A673 (cell line): ENCODE results near the gene NRXN3. TPM values are rescaled to one million over a fixed set of nuclear protein-coding genes. Genes with fewer than 3 reads are reported as not detected.

Experiments
- BruUV-seq: library from RNA; stranded (reverse); fragments of 400-500 nt; replicated peaks from 2 replicates; lab custom pipeline; 2021; lab: Mats Ljungman, UMichigan
- CTCF ChIA-PET: fragments of 300-600 bp; sonication (Branson Sonifier 250); formaldehyde crosslinking; loops from one replicate; lab custom pipeline; 2022; ENCODE audit warnings: antibody characterized with exemption; lab: Charles Lee
- POLR2A ChIA-PET: fragments of 300-600 bp; sonication (Branson Sonifier 250); formaldehyde crosslinking; loops from one replicate; lab custom pipeline; 2022; ENCODE audit warnings: antibody characterized with exemption; ENCODE audit not compliant: low non-redundant PET; lab: Charles Lee
- DNase-seq: peaks from one replicate; pipeline ENCODE4 v3.0.0-alpha.2; 2015; ENCODE audit warnings: low spot score
- H3K27ac ChIP-seq: fragments of 200-600 bp; sonication (generic); 2 replicates; pipeline ENCODE4 v1.5.1; 2016; ENCODE audit warnings: mixed run types, low read depth, mild to moderate bottlenecking, mixed read lengths, antibody characterized with exemption, low read length; ENCODE audit not compliant: poor library complexity, severe bottlenecking
- H3K27me3 ChIP-seq: fragments of 200-600 bp; sonication (generic); replicated peaks from 2 replicates; pipeline ENCODE4 v1.6.1; 2017; ENCODE audit warnings: mixed run types, low read depth, mild to moderate bottlenecking, mixed read lengths, antibody characterized with exemption, low read length; ENCODE audit not compliant: insufficient read depth, poor library complexity
- H3K36me3 ChIP-seq: fragments of 200-600 bp; sonication (generic); 2 replicates; pipeline ENCODE4 v1.6.1; 2016; ENCODE audit warnings: mixed run types, mild to moderate bottlenecking, mixed read lengths, antibody characterized with exemption, low read length; ENCODE audit not compliant: insufficient read depth, poor library complexity, severe bottlenecking
- H3K4me1 ChIP-seq: fragments of 200-600 bp; sonication (generic); 2 replicates; pipeline ENCODE4 v1.6.1; 2017; ENCODE audit warnings: mixed run types, mild to moderate bottlenecking, mixed read lengths, antibody characterized with exemption, low read length; ENCODE audit not compliant: insufficient read depth, poor library complexity, severe bottlenecking
- H3K4me3 ChIP-seq: fragments of 200-600 bp; sonication (generic); 2 replicates; pipeline ENCODE4 v1.5.1; 2016; ENCODE audit warnings: low read depth, mixed run types, mild to moderate bottlenecking, mixed read lengths, low read length; ENCODE audit not compliant: poor library complexity, severe bottlenecking
- H3K9me3 ChIP-seq: fragments of 200-600 bp; sonication (generic); 2 replicates; pipeline ENCODE4 v1.6.1; 2016; ENCODE audit warnings: mixed run types, low read depth, mild to moderate bottlenecking, mixed read lengths, antibody characterized with exemption, low read length; ENCODE audit not compliant: poor library complexity, severe bottlenecking
- EZH2 ChIP-seq: fragments of 200-600 bp; sonication (generic); IDR thresholded peaks from 2 replicates; pipeline ENCODE4 v1.6.1; 2017; ENCODE audit warnings: borderline replicate concordance, low read depth, mild to moderate bottlenecking, mixed read lengths, antibody characterized with exemption, low read length; ENCODE audit not compliant: poor library complexity, severe bottlenecking
- intact Hi-C: fragments of 100-400 bp; cut with micrococcal nuclease; formaldehyde crosslinking; loops from one replicate; pipeline ENCODE4 v1.10.0; 2022; ENCODE audit not compliant: unreplicated experiment
- total RNA-seq: library from RNA; stranded (reverse); gene quantifications from 2 replicates; pipeline ENCODE4 v1.2.3, GENCODE V29; 2021
- TF ChIP-seq, protein P1 (sequence below): fragments of 300-800, 200-600 bp; sonication (generic); conservative IDR thresholded peaks from 2 replicates; pipeline ENCODE4 v1.5.1; 2017; ENCODE audit warnings: low read depth, mild to moderate bottlenecking, antibody characterized with exemption, low read length, moderate library complexity, mixed read lengths

The NRXN3 gene
- total RNA-seq, 1 experiment from 2014 or later, result 0.21 TPM

GRCh38 chr14:78178971-78179370 lies 8.8 kb downstream of the NRXN3 start:
- H3K27ac ChIP-seq, result no peak overlapping the region
- peaks cover 34% of the 10 kb centered on the region for H3K27me3 ChIP-seq
- ChIA-PET POLR2A (no interaction called here), CTCF (no interaction called here)
- TF ChIP-seq EZH2, result no peak
- TF ChIP-seq, protein P1, sequence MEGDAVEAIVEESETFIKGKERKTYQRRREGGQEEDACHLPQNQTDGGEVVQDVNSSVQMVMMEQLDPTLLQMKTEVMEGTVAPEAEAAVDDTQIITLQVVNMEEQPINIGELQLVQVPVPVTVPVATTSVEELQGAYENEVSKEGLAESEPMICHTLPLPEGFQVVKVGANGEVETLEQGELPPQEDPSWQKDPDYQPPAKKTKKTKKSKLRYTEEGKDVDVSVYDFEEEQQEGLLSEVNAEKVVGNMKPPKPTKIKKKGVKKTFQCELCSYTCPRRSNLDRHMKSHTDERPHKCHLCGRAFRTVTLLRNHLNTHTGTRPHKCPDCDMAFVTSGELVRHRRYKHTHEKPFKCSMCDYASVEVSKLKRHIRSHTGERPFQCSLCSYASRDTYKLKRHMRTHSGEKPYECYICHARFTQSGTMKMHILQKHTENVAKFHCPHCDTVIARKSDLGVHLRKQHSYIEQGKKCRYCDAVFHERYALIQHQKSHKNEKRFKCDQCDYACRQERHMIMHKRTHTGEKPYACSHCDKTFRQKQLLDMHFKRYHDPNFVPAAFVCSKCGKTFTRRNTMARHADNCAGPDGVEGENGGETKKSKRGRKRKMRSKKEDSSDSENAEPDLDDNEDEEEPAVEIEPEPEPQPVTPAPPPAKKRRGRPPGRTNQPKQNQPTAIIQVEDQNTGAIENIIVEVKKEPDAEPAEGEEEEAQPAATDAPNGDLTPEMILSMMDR, result no peak
- no peaks in the 10 kb centered on the region for H3K9me3 ChIP-seq
- no peaks in the 10 kb centered on the region for H3K36me3 ChIP-seq
- BruUV-seq, result no TSS peak
- DNase-seq, result no peak
- H3K4me1 ChIP-seq, result no peaks in the 10 kb centered on the region
- H3K4me3 ChIP-seq, result no peak overlapping the region
- intact Hi-C loops, result no loop called here

- Histone ChIP-seq H3K27ac (no peak overlapping the region), H3K4me1 (no peaks in the 10 kb centered on the region), H3K27me3 (peaks cover 40% of the 10 kb centered on the region), H3K9me3 (no peaks in the 10 kb centered on the region), H3K36me3 (no peaks in the 10 kb centered on the region), H3K4me3 (no peak overlapping the region)
- no peak for TF ChIP-seq EZH2
- TF ChIP-seq, protein P1, result no peak
- no peak for DNase-seq
- POLR2A ChIA-PET, result no interaction called here
- BruUV-seq, result no TSS peak
- intact Hi-C loops, result no loop called here
- CTCF ChIA-PET, result no interaction called here
Observed at GRCh38 chr14:78181270-78181669, 11.1 kb downstream of the NRXN3 start.

DNA sequence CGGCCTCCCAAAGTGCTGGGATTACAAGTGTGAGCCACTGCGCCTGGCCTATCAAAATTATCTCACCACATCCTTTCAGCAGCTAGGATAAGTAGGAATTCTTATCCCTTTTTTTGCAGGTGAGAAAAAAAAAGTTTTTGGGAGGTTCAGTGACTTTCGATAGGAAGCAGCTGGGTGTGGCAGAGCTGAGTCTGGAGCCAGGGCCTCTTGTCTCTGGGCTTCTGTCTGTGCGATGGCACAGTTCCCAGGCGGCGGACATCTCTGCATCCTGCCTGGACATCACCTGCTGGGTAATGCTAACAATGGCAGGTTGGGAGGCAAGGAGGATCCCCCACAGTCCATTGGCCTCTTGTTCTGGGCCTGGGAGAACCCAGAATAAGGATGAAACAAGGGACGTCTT lies 12.5 kb downstream of the NRXN3 start:
- Histone ChIP-seq H3K27me3 (peaks cover 49% of the 10 kb centered on the region), H3K4me1 (no peaks in the 10 kb centered on the region), H3K9me3 (no peaks in the 10 kb centered on the region), H3K4me3 (no peak overlapping the region), H3K27ac (no peak overlapping the region), H3K36me3 (no peaks in the 10 kb centered on the region)
- no TSS peak for BruUV-seq
- ChIA-PET POLR2A (no interaction called here), CTCF (no interaction called here)
- intact Hi-C loops, result no loop called here
- no peak for DNase-seq
- TF ChIP-seq, protein P1, result no peak
- TF ChIP-seq EZH2, result no peak
